SU-DHL-6 (cell line): ENCODE measurements around the gene ATP8A1.

ENCODE experiments used
- H2AFZ ChIP-seq: fragments of 200-600 bp; sonication (generic); 2 replicates; pipeline ENCODE4 v1.6.1; 2014; ENCODE audit warnings: low read depth, mild to moderate bottlenecking, moderate library complexity, mixed read lengths, antibody characterized with exemption, low read length; ENCODE audit not compliant: severe bottlenecking
- H3F3A ChIP-seq: fragments of 200-600 bp; shearing (Covaris generic); 2 replicates; pipeline ENCODE4 v1.6.0; 2016; ENCODE audit warnings: antibody characterized with exemption, mild to moderate bottlenecking; ENCODE audit not compliant: insufficient read depth
- H3K27ac ChIP-seq: fragments of 200-600 bp; sonication (generic); 2 replicates; pipeline ENCODE4 v1.5.1; 2016; ENCODE audit warnings: low read depth, mild to moderate bottlenecking, low read length, moderate library complexity, mixed read lengths
- H3K27me3 ChIP-seq: fragments of 200-600 bp; sonication (generic), shearing (Covaris generic); 2 replicates; pipeline ENCODE4 v1.6.0; 2014; ENCODE audit warnings: mild to moderate bottlenecking, low read length
- H3K36me3 ChIP-seq: fragments of 200-600 bp; sonication (generic); 2 replicates; pipeline ENCODE4 v1.6.1; 2014; ENCODE audit warnings: mild to moderate bottlenecking, low read length, mixed read lengths
- H3K4me2 ChIP-seq: fragments of 300-600, 200-600 bp; shearing (Covaris generic), sonication (generic); 2 replicates; pipeline ENCODE4 v1.6.0; 2014; ENCODE audit warnings: low read length, low read depth, mild to moderate bottlenecking; ENCODE audit not compliant: poor library complexity, severe bottlenecking
- H3K4me3 ChIP-seq: fragments of 200-600 bp; sonication (generic); 2 replicates; pipeline ENCODE4 v1.5.1; 2014; ENCODE audit warnings: antibody characterized with exemption, low read length, mild to moderate bottlenecking, mixed read lengths; ENCODE audit not compliant: insufficient read depth, poor library complexity, severe bottlenecking
- H3K79me2 ChIP-seq: fragments of 200-600 bp; sonication (generic); 2 replicates; pipeline ENCODE4 v1.6.1; 2014; ENCODE audit warnings: mild to moderate bottlenecking, low read length, moderate library complexity; ENCODE audit not compliant: insufficient read depth
- H3K9ac ChIP-seq: fragments of 200-600 bp; sonication (generic); 2 replicates; pipeline ENCODE4 v1.7.0; 2014; ENCODE audit warnings: mild to moderate bottlenecking, low read length
- H3K9me2 ChIP-seq: fragments of 200-600 bp; sonication (generic); replicated peaks from 2 replicates; pipeline ENCODE4 v1.6.1; 2014; ENCODE audit warnings: low read length; ENCODE audit not compliant: insufficient read depth
- H3K9me3 ChIP-seq: fragments of 200-600 bp; sonication (generic); 2 replicates; pipeline ENCODE4 v1.6.1; 2014; ENCODE audit warnings: low read length, mixed read lengths; ENCODE audit not compliant: insufficient read depth
- H4K20me1 ChIP-seq: fragments of 200-600 bp; sonication (generic); 2 replicates; pipeline ENCODE4 v1.6.1; 2014; ENCODE audit warnings: low read depth, mild to moderate bottlenecking, antibody characterized with exemption, low read length, moderate library complexity, mixed read lengths
- EZH2phosphoT487 ChIP-seq: fragments of 200-600 bp; sonication (generic), shearing (Covaris generic); conservative IDR thresholded peaks from 2 replicates; pipeline ENCODE4 v1.6.1; 2018; ENCODE audit warnings: mild to moderate bottlenecking, antibody characterized with exemption, low read length, moderate library complexity, mixed read lengths
- TF ChIP-seq, protein P1 (sequence below): fragments of 200-600 bp; sonication (generic); IDR thresholded peaks from one replicate; pipeline ENCODE4 v1.5.1; 2017; ENCODE audit warnings: antibody characterized with exemption, mild to moderate bottlenecking, low read length, moderate library complexity; ENCODE audit not compliant: insufficient read depth, poor library complexity, severe bottlenecking

ATP8A1 gene

DNA sequence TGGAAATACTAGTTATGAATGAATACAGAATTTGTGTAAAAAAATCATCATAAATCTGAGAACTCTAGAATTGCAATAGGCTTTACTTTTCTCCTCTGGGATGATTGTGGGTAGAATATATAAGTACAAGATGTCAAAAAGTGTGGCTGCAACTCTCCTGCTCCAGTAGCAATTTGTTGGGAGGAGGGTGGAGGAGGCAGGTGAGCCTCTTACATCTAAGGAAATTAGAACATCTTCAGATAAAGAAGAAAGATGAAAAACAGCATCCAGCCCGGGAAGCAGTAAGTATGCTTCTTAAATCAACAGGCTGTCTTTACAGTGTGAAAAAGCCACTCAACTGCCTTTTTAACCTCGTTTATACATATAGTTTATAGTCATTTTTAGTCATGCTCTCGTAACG is 83.7 kb downstream of the ATP8A1 start:
- H3K36me3 ChIP-seq: peaks cover 3% of the 10 kb centered on the region; the same call in 1 of the 2 replicates
- H4K20me1 ChIP-seq: no peaks in the 10 kb centered on the region
- no peaks in the 10 kb centered on the region for H3K27me3 ChIP-seq
- H3K9me2 ChIP-seq: no peaks in the 10 kb centered on the region
- no peak overlapping the region for H3K9ac ChIP-seq
- no peak overlapping the region for H3K4me2 ChIP-seq
- H3K27ac ChIP-seq: no peak overlapping the region
- no peaks in the 10 kb centered on the region for H3K79me2 ChIP-seq
- H3K4me3 ChIP-seq: no peak overlapping the region
- no peaks in the 10 kb centered on the region for H3K9me3 ChIP-seq
- no peak for TF ChIP-seq EZH2phosphoT487
- TF ChIP-seq, protein P1, sequence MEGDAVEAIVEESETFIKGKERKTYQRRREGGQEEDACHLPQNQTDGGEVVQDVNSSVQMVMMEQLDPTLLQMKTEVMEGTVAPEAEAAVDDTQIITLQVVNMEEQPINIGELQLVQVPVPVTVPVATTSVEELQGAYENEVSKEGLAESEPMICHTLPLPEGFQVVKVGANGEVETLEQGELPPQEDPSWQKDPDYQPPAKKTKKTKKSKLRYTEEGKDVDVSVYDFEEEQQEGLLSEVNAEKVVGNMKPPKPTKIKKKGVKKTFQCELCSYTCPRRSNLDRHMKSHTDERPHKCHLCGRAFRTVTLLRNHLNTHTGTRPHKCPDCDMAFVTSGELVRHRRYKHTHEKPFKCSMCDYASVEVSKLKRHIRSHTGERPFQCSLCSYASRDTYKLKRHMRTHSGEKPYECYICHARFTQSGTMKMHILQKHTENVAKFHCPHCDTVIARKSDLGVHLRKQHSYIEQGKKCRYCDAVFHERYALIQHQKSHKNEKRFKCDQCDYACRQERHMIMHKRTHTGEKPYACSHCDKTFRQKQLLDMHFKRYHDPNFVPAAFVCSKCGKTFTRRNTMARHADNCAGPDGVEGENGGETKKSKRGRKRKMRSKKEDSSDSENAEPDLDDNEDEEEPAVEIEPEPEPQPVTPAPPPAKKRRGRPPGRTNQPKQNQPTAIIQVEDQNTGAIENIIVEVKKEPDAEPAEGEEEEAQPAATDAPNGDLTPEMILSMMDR: no peak
- H2AFZ ChIP-seq: no peak overlapping the region
- H3F3A ChIP-seq: no peaks in the 10 kb centered on the region

DNA sequence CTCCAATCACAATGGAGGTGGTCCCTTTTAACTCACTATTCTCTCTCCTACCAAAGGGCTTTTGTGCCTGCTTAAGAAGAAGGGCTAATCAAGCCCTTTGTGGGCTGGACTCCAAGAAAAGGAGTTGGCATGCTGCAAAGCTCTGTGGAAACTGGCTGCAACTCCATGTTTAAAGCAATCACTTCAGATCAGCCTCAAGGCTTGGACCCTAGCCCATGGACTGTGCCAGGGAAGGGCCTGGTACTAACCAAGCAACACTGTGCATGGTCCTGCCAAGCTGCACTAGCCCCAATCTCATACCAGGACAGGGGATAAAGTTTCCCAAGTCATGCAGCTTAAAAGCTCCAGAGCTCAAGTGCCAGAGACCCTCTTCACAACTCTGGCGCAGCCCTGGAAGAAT is 86.7 kb downstream of the ATP8A1 start:
- Histone ChIP-seq H3K4me2 (no peak overlapping the region), H3K4me3 (no peak overlapping the region), H3K27ac (no peak overlapping the region), H3K27me3 (no peaks in the 10 kb centered on the region), H3K36me3 (no peaks in the 10 kb centered on the region), H3K9ac (no peak overlapping the region), H3K9me3 (no peaks in the 10 kb centered on the region), H3K9me2 (no peaks in the 10 kb centered on the region), H4K20me1 (no peaks in the 10 kb centered on the region), H3F3A (no peaks in the 10 kb centered on the region), H3K79me2 (no peaks in the 10 kb centered on the region), H2AFZ (no peak overlapping the region)
- TF ChIP-seq, protein P1: no peak
- no peak for TF ChIP-seq EZH2phosphoT487

DNA sequence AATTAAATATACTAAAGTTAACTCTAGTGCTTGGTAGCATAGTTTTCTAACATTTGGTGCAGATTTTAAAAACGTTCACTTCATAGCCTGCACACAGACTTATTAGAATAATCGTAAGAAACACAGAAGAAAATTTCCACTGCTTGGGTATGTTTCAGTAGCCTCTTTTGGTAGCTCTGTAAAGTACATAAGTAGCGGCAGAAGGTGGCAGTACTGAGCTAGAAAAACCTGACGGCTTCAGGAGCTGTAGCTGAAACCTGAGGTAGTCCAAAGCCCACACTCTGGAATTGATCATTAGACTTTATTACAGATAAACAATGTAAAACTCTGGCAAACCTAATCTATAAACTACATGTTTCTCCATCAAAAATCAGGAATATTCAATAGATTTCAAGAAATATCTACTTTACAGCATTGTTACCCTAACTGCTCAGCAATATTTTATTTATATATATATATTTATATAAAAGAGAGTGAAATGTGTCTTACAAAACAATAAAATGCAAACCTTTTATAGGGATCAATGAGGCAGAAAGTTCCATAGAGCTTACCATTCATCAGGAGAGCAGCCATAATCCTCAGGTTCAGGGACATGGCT is 88.2 kb downstream of the ATP8A1 start:
- Histone ChIP-seq H3F3A (no peaks in the 10 kb centered on the region), H3K79me2 (no peaks in the 10 kb centered on the region), H3K9me2 (no peaks in the 10 kb centered on the region), H3K27me3 (no peaks in the 10 kb centered on the region), H3K27ac (no peak overlapping the region), H3K4me2 (no peak overlapping the region), H2AFZ (no peak overlapping the region), H3K4me3 (no peak overlapping the region), H3K9me3 (no peaks in the 10 kb centered on the region), H3K36me3 (no peaks in the 10 kb centered on the region), H4K20me1 (no peaks in the 10 kb centered on the region), H3K9ac (no peak overlapping the region)
- no peak for TF ChIP-seq EZH2phosphoT487
- TF ChIP-seq, protein P1: peak; percentile 78
